GM12878 (cell line): ENCODE results near the gene NPAS3. TPM values are rescaled to one million over a fixed set of nuclear protein-coding genes. Genes with fewer than 3 reads are reported as not detected.

Experiments used
- ATAC-seq: fragments of 200-7000 bp; cut with Tn5 transposase; 3 replicates; pipeline ENCODE4 v1.9.1; 2020; ENCODE audit warnings: mild to moderate bottlenecking, moderate library complexity
- BruUV-seq: library from RNA; stranded (reverse); fragments of 400-500 nt; replicated peaks from 2 replicates; lab custom pipeline; 2021; lab: Mats Ljungman, UMichigan
- CTCF ChIA-PET: fragments of 300-600 bp; sonication (Branson Sonifier 250); formaldehyde crosslinking; extraction: SDS; loops from one replicate; lab custom pipeline; 2021; ENCODE audit warnings: inconsistent platforms; lab: Yijun Ruan, JAX
- POLR2A ChIA-PET: fragments of 350-600 bp; formaldehyde crosslinking; extraction: SDS; loops from one replicate; lab custom pipeline; 2021; ENCODE audit warnings: inconsistent platforms; lab: Charles Lee
- RAD21 ChIA-PET: fragments of 300-600 bp; sonication (Branson Sonifier 250); formaldehyde crosslinking; loops from one replicate; lab custom pipeline; 2023; ENCODE audit warnings: antibody characterized with exemption; ENCODE audit not compliant: unreplicated experiment; lab: Charles Lee
- SMC1A ChIA-PET: fragments of 300-600 bp; sonication (Branson Sonifier 250); formaldehyde crosslinking; loops from one replicate; lab custom pipeline; 2023; ENCODE audit not compliant: unreplicated experiment, uncharacterized antibody; lab: Charles Lee
- DNase-seq: peaks from one replicate; pipeline ENCODE4 v3.0.0-alpha.2; 2011; ENCODE audit warnings: low read depth, low spot score
- FAIRE-seq: peaks from 3 replicates; lab custom pipeline; 2011; peaks lifted over from hg19 to GRCh38; lab: Jason Lieb, UNC
- H2AFZ ChIP-seq: 2 replicates; pipeline ENCODE4 v1.6.0; 2011; ENCODE audit warnings: low read depth, low read length, control low read depth; ENCODE audit not compliant: control insufficient read depth
- H3K27ac ChIP-seq: 2 replicates; pipeline ENCODE4 v1.5.1; 2011; ENCODE audit warnings: control low read depth; ENCODE audit not compliant: control insufficient read depth, insufficient read depth
- H3K27me3 ChIP-seq, 2 experiments: replicated peaks in 1 of 2; 2 replicates each; pipeline versions ENCODE4 v1.6.0 to v1.6.1; 2011; ENCODE audit warnings: low read length in 1 of 2; ENCODE audit not compliant: control insufficient read depth in 2 of 2, insufficient read depth in 2 of 2
- H3K36me3 ChIP-seq, 2 experiments: 2 replicates each; pipeline ENCODE4 v1.5.1; 2011; ENCODE audit warnings: low read length in 1 of 2; ENCODE audit not compliant: control insufficient read depth in 2 of 2, insufficient read depth in 2 of 2
- H3K4me1 ChIP-seq: 2 replicates; pipeline ENCODE4 v1.6.1; 2011; ENCODE audit warnings: mild to moderate bottlenecking, low read length, moderate library complexity, mixed read lengths; ENCODE audit not compliant: control insufficient read depth, insufficient read depth
- H3K4me2 ChIP-seq: 2 replicates; pipeline ENCODE4 v1.6.0; 2011; ENCODE audit warnings: control low read depth; ENCODE audit not compliant: control insufficient read depth, insufficient read depth
- H3K4me3 ChIP-seq: fragments of 200-600 bp; sonication (generic); 2 replicates; pipeline ENCODE4 v1.5.1; 2016
- H3K79me2 ChIP-seq: 2 replicates; pipeline ENCODE4 v1.6.0; 2011; ENCODE audit warnings: low read length; ENCODE audit not compliant: control insufficient read depth, insufficient read depth
- H3K9ac ChIP-seq: 2 replicates; pipeline ENCODE4 v1.8.0; 2011; ENCODE audit warnings: low read length, control low read depth, mixed read lengths; ENCODE audit not compliant: control insufficient read depth, insufficient read depth
- H3K9me3 ChIP-seq: replicated peaks from 3 replicates; pipeline ENCODE4 v1.5.1; 2011; ENCODE audit warnings: mild to moderate bottlenecking, low read length; ENCODE audit not compliant: control insufficient read depth, insufficient read depth
- H4K20me1 ChIP-seq: 2 replicates; pipeline ENCODE4 v1.6.0; 2011; ENCODE audit not compliant: control insufficient read depth, insufficient read depth
- ASH2L ChIP-seq: fragments of 300-600, 200-600 bp; sonication (generic); IDR thresholded peaks from 2 replicates; pipeline ENCODE4 v1.6.1; 2017; ENCODE audit warnings: low read depth, mild to moderate bottlenecking, borderline replicate concordance
- CHD2 ChIP-seq: IDR thresholded peaks from 2 replicates; pipeline ENCODE4 v1.6.1; 2011; ENCODE audit warnings: low read depth, low read length, improper control_type of control experiment, borderline replicate concordance
- CREM ChIP-seq: IDR thresholded peaks from 2 replicates; pipeline ENCODE4 v1.6.1; 2014; ENCODE audit warnings: antibody characterized with exemption, low read depth
- JUNB ChIP-seq: IDR thresholded peaks from 2 replicates; pipeline ENCODE4 v1.6.1; 2016; ENCODE audit warnings: antibody characterized with exemption, mild to moderate bottlenecking
- POLR2A ChIP-seq: IDR thresholded peaks from 2 replicates; pipeline ENCODE4 v1.6.1; 2011; ENCODE audit warnings: low read depth, mild to moderate bottlenecking, low read length
- POU2F2 ChIP-seq: IDR thresholded peaks from 3 replicates; pipeline ENCODE4 v1.6.1; 2011; ENCODE audit warnings: low read depth, mild to moderate bottlenecking, low read length, borderline replicate concordance
- SIX5 ChIP-seq: IDR thresholded peaks from 2 replicates; pipeline ENCODE4 v1.6.1; 2011; ENCODE audit warnings: mild to moderate bottlenecking, low read depth, low read length, moderate library complexity; ENCODE audit not compliant: severe bottlenecking
- SKIL ChIP-seq: fragments of 450-650 bp; IDR thresholded peaks from 2 replicates; pipeline ENCODE4 v1.6.1; 2017; ENCODE audit warnings: mild to moderate bottlenecking, low read depth, inconsistent platforms; ENCODE audit not compliant: poor library complexity, severe bottlenecking
- SUPT20H ChIP-seq: IDR thresholded peaks from 2 replicates; pipeline ENCODE4 v1.6.1; 2011; ENCODE audit warnings: low read depth, mild to moderate bottlenecking, low read length, moderate library complexity, borderline replicate concordance; ENCODE audit not compliant: control insufficient read depth
- ZBED1 ChIP-seq: IDR thresholded peaks from 2 replicates; pipeline ENCODE4 v1.6.1; 2016; ENCODE audit warnings: borderline replicate concordance
- WGBS: methylation state at CpG from one replicate; pipeline ENCODE4 v1.1.6; 2016; ENCODE audit warnings: low lambda C conversion rate; ENCODE audit not compliant: insufficient replicate concordance, insufficient coverage; ENCODE audit errors: missing lambda C conversion rate; 5-methylcytosine and 5-hydroxymethylcytosine counted together
- in situ Hi-C: fragments of 300-500 bp; cut with MboI; formaldehyde crosslinking; loops from 9 replicates; pipeline ENCODE4 v1.14.3; 2018; ENCODE audit warnings: mixed read lengths
- intact Hi-C: fragments of 100-400 bp; cut with micrococcal nuclease; formaldehyde crosslinking; loops from one replicate; pipeline ENCODE4 v1.14.2; 2022; ENCODE audit not compliant: unreplicated experiment
- polyA plus RNA-seq, 11 experiments: library from polyadenylated mRNA; depleted of rRNA in 4 of 11; unstranded in 6 of 11; stranded (reverse) in 5 of 11; fragments of >200 nt; fragmentation: Nextera tagmentation in 4 of 11; fragmentation: Illumina TruSeq in 1 of 11; extraction: Ambion mirVana in 4 of 11; extraction: Trizol in 1 of 11; gene quantifications; 1 replicate in 1 of 11; 2 replicates in 10 of 11; pipeline versions ENCODE4 v1.2.1 to v1.2.3, GENCODE V29; 2011 to 2016; ENCODE audit warnings: inconsistent platforms in 2 of 11, missing spikeins in 2 of 11, low read depth in 1 of 11
- total RNA-seq, 4 experiments: library from RNA; depleted of rRNA in 3 of 4; stranded (reverse); fragments of >200 nt in 3 of 4; fragmentation: Illumina TruSeq in 1 of 4; extraction: Trizol in 1 of 4; gene quantifications; 2 replicates each; pipeline versions ENCODE4 v1.2.1 to v1.2.3, GENCODE V29; 2013 to 2021
- TF ChIP-seq, protein P1 (sequence below): IDR thresholded peaks from 2 replicates; pipeline ENCODE4 v1.6.1; 2011; ENCODE audit warnings: low read depth, low read length, improper control_type of control experiment, borderline replicate concordance

NPAS3 gene
- total and polyA plus RNA-seq, 10 of the 15 experiments (the other 5 are each of a cell fraction or from before 2014, with no cell fraction given) = under 0.01 to 2.7 (median 0.03) TPM; not detected in 6

DNA sequence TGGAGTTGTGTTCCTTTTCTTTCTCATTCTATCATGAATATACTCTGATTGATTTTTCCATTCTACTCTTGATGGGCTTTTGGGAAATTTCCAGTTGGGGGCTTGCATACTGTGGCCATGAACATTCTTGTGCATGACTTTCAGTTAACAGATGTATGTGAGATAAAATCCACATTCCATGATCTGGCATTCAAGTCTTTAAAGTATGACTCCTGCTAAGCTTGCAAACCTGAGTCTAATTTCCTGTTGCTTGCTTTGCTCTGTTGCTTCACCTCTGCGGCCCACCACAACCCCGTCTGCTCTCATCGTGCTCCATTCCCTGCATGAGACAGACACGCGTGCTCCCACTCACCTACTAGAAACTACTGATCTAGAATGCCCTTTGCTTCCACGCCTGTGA is 24.3 kb upstream of the NPAS3 start:
- TF ChIP-seq, protein P1, sequence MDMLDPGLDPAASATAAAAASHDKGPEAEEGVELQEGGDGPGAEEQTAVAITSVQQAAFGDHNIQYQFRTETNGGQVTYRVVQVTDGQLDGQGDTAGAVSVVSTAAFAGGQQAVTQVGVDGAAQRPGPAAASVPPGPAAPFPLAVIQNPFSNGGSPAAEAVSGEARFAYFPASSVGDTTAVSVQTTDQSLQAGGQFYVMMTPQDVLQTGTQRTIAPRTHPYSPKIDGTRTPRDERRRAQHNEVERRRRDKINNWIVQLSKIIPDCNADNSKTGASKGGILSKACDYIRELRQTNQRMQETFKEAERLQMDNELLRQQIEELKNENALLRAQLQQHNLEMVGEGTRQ = no peak
- TF ChIP-seq JUNB = no peak
- Histone ChIP-seq H3K27me3 (no peaks in the 10 kb centered on the region), H3K9ac (no peak overlapping the region), H3K36me3 (no peaks in the 10 kb centered on the region), H2AFZ (no peak overlapping the region), H3K9me3 (no peaks in the 10 kb centered on the region), H3K4me1 (no peaks in the 10 kb centered on the region), H4K20me1 (no peaks in the 10 kb centered on the region), H3K4me2 (no peak overlapping the region), H3K4me3 (no peak overlapping the region), H3K79me2 (no peaks in the 10 kb centered on the region), H3K27ac (no peak overlapping the region)
- ChIA-PET RAD21 (no interaction called here), SMC1A (no interaction called here), POLR2A (no interaction called here), CTCF (no interaction called here)
- no TSS peak for BruUV-seq
- 86% methylated on average over 6 of the region's 6 CpGs for WGBS
- no peak for DNase-seq
- no peak for ATAC-seq
- in situ Hi-C loops (no loop called here), intact Hi-C loops (no loop called here)
- FAIRE-seq = no peak

- no TSS peak for BruUV-seq
- H3K9ac ChIP-seq = no peak overlapping the region
- POLR2A ChIA-PET = no interaction called here
- RAD21 ChIA-PET = no interaction called here
- H4K20me1 ChIP-seq = no peaks in the 10 kb centered on the region
- no peaks in the 10 kb centered on the region for H3K79me2 ChIP-seq
- H3K4me3 ChIP-seq = no peak overlapping the region
- FAIRE-seq (no peak), DNase-seq (no peak), ATAC-seq (no peak)
- no peaks in the 10 kb centered on the region for H3K4me1 ChIP-seq
- H3K9me3 ChIP-seq = no peaks in the 10 kb centered on the region
- SMC1A ChIA-PET = interaction anchor here (0.9 kb wide), 1 partner anchor 9 kb away, joined by 3 read pairs; no protein-coding TSS in a partner anchor
- CTCF ChIA-PET = interaction anchor here (0.8 kb wide), 1 partner anchor 57 kb away, joined by 3 read pairs; no protein-coding TSS in a partner anchor
- no peaks in the 10 kb centered on the region for H3K36me3 ChIP-seq
- H3K27ac ChIP-seq = no peak overlapping the region
- in situ Hi-C loops = no loop called here
- H3K4me2 ChIP-seq = no peak overlapping the region
- intact Hi-C loops = no loop called here
- H3K27me3 ChIP-seq = no peaks in the 10 kb centered on the region
- no peak overlapping the region for H2AFZ ChIP-seq
- no peak for TF ChIP-seq CHD2
- no peak for TF ChIP-seq SIX5
- no peak for TF ChIP-seq ZBED1
- TF ChIP-seq POU2F2 = no peak
- TF ChIP-seq SUPT20H = no peak
- TF ChIP-seq SKIL = no peak
- TF ChIP-seq POLR2A = no peak
- TF ChIP-seq CREM = no peak
- TF ChIP-seq ASH2L = no peak
- WGBS = 40% methylated on average over 6 of the region's 6 CpGs
Measured at GRCh38 chr14:32920696-32921276, 17.9 kb upstream of the NPAS3 start.
